GM19328 (cell line): Measurements from ENCODE around the gene STAB1.

Source experiments
- ATAC-seq: cut with Tn5 transposase; IDR thresholded peaks from one replicate; pipeline ENCODE4 v1.9.1; 2021; ENCODE audit warnings: mild to moderate bottlenecking, moderate library complexity; ENCODE audit not compliant: unreplicated experiment

Gene STAB1

DNA sequence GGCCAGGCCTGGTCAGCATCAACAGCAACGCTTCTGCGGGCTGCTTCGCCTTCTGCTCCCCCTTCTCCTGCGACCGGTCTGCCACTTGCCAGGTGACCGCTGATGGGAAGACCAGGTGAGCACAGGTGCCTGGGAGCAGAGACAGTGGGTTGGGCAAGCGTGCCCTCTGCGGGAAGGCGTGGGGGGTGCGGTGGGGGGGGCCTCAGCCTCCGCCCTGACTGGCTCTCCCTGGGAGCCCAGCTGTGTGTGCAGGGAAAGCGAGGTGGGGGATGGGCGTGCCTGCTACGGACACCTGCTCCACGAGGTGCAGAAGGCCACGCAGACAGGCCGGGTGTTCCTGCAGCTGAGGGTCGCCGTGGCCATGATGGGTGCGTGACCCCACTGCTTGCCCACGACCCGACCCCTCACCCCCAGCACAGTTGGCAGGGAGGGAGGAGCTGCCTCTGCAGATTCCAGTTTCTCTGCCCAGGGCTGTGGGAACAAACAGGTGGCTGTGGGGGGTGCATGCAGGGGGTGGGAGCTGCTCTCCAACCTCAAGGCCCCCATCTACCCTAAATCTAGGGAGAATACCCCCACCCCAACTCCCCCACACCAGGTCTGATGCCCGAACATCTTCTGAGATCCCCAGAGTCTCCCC lies 8.8 kb downstream of the STAB1 start:
- ATAC-seq = no peak

DNA sequence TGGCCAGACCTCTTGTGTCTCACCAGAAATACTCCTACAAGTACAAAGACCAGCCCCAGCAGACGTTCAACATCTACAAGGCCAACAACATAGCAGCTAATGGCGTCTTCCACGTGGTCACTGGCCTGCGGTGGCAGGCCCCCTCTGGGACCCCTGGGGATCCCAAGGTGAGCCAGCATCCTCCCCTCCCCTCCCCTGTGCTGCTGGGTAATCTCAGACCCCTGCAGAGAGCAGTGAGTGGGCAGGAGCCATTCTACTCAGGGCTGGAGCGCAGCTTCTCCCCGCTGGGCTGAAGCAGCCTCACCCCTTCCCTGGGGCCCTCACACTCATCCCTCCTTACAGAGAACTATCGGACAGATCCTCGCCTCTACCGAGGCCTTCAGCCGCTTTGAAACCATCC lies 9.8 kb downstream of the STAB1 start:
- no peak for ATAC-seq

DNA sequence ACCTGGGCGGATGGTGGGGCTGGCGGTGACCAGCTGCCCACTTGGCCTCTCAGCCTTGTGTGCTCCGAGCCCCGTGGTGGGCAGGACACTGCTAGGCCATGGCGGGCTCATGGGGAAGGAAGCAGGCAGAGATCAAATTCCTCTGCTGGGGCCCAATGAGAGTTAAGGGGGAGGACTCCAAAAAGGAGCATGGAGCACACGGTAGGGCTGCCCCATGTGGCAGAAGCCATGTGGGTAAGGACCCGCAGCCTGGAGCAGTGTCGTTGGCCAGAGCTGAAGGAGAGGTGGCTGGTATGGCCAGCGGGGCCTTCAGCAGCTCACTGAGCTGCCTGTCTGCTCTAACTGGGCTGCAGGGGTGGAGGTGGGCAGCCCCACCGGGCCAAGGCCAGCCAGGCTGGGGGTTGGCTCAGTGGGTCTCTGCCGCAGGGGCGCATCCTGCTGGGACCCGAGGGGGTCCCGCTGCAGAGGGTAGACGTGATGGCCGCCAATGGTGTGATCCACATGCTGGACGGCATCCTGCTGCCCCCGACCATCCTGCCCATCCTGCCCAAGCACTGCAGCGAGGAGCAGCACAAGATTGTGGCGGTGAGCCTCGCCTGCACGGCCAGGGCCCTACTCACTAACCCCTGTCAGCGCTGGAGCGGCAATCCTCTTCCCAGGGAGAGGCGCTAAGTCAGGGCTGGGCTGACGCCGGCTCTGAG lies 11.3 kb downstream of the STAB1 start:
- ATAC-seq = no peak

DNA sequence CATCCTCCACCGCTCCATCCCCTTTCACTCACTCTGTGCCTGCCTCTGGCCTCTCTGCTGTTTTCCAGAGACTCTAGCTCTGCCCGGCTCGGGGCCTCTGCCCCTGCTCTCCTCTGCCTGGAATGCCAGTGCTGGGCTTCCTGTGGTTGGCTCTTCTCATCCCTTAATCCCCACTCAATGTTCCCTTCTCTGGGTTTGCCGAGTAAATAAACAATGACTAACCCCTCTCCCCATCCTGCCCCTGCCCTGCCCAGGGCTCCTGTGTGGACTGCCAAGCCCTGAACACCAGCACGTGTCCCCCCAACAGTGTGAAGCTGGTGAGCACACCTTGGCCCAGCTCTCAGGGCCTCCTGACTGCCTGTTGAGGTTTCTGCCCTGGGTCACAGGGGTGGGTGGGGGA lies 12.2 kb downstream of the STAB1 start:
- no peak for ATAC-seq

DNA sequence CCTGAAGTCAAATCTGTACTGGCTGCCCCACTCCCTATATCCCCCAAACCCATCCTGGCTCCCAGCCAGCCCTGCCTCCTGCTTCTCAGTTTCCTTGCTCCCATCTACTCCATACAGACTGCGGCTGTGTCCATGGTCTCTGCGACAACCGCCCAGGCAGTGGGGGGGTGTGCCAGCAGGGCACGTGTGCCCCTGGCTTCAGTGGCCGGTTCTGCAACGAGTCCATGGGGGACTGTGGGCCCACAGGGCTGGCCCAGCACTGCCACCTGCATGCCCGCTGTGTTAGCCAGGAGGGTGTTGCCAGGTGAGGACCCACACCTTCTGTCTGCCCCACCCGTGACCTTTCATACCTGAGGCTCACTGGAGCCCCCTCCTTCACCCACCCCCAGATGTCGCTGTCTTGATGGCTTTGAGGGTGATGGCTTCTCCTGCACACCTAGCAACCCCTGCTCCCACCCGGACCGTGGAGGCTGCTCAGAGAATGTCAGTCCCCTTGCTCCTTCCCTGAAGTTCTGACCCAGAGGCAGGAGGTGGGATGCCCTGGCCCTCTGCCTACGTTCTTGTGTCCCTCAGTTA lies 14.7 kb downstream of the STAB1 start:
- ATAC-seq = no peak

DNA sequence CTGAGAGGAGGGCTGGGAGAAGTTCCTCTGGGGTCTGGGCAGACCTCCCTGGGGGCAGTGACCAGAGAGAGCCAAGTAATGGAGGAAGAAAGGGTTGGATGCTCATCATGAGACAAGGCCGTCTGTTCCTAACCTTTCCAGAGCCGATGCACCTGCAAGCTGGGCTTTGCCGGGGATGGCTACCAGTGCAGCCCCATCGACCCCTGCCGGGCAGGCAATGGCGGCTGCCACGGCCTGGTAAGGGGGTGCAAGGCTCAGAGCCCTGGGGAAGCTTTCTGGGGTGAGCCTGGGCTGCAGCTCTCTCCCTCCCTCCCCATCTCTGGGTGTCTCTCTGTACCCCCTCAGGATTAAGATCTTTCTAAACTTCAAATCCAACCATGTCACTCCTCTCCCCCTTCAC lies 16.4 kb downstream of the STAB1 start:
- no peak for ATAC-seq

DNA sequence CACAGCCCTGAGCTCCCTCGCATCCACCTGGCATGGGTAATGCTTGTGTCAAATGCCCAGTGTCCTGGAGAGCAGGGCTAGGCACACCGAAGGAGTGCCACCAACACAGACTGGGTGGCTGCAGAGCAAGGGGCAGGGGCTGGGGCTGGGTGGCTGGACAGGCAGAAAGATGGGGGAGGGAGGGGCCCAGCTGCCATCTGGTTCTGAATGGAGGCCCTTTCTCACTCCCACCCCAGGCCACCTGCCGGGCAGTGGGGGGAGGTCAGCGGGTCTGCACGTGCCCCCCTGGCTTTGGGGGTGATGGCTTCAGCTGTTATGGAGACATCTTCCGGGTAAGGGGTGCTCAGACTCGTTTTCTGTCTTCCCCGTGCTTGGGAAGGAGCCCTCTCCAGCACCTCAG lies 17.0 kb downstream of the STAB1 start:
- ATAC-seq = no peak

DNA sequence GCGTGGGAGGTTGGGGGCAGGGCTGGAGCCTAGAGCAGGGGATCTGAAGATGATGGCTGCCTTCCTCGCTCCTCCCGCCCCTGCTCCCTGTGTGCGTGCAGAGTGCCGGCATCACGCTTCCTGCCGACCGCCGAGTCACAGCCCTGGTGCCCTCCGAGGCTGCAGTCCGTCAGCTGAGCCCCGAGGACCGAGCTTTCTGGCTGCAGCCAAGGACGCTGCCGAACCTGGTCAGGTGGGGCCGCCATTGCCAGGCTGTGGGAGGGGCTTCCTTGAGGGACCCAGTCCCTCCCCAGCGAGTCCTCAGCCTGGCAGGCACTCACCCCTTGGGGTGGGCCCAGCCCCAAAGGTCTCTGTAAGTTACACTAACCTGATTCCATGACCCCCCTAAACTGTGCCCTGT lies 17.6 kb downstream of the STAB1 start:
- no peak for ATAC-seq

DNA sequence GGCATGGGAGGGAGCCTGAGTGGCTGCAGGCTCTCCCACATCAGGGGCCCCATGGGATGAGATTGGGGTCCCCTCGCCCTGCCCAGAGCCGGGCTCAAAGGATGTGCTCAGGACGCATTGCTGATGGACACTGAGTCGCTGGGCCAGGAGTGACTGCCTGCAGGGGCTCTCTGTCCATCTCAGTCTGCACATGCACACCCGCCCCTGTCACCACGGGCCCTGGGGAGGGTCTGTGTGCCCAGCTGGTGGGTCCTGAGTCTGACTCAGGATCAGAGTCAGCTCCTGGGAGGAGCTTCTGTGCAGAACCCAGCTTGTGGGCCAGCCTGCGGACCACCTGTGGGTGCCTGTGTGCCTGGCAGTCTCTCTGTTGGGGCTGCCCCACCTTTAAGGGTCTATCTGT lies 18.1 kb downstream of the STAB1 start:
- ATAC-seq = no peak

DNA sequence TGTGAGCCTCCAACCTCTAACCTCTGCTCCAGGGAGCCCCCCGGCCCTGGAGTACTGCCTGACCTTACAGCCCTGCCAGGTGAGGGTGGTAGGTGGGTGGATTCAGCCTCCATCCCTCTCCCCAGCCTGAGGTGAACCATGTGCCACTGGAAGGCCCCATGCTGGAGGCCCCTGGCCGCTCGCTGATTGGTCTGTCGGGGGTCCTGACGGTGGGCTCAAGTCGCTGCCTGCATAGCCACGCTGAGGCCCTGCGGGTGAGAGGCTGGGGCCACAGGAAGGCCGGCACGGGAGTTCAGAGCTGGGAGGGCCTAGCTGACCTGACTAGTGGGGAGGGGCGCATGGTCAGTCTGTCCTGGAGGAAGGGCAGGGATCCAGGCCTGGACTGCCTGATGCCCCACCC lies 19.4 kb downstream of the STAB1 start:
- ATAC-seq = no peak

DNA sequence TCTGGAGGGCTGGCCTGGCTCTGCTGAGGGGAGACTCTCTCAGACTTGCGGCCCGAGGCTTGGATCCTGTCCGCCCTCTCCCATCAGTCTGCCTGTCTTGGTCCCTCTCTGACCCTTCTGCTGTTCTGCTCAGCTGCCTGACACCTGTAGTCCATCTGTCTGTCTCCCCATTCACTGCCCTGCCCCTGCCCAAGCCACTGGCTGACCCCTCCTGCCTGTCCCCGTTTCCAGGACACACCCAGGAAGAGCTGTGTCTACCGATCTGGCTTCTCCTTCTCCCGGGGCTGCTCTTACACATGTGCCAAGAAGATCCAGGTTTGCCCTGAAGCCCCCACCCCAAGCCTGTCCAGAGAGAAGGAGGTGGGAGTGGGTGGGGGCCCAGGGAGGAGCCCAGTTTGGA lies 20.1 kb downstream of the STAB1 start:
- ATAC-seq = no peak

DNA sequence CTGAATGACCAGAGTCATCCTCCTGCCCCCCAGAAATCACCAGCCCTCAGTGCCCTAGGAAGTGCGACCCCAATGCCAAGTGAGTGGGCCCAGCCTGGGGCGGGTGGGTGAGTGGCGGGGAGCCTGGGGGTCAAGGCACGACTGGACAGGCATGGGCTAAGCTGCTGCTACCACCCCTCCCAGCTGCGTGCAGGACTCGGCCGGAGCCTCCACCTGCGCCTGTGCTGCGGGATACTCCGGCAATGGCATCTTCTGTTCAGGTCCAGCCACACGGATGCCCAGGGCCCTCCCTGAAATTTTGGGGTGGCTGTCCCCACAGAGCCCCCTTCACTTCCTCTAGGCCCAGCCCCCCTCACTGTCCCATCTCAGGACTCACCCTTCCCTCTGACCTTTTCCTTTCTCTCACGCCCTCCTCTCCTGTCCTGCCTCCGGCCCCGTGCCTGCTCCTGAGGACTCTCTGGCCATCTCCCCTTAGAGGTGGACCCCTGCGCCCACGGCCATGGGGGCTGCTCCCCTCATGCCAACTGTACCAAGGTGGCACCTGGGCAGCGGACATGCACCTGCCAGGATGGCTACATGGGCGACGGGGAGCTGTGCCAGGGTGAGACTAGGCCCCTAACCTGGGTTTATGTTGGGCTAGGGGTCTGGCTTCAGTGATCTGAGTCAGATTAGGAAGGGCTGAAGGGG lies 21.5 kb downstream of the STAB1 start:
- no peak for ATAC-seq

DNA sequence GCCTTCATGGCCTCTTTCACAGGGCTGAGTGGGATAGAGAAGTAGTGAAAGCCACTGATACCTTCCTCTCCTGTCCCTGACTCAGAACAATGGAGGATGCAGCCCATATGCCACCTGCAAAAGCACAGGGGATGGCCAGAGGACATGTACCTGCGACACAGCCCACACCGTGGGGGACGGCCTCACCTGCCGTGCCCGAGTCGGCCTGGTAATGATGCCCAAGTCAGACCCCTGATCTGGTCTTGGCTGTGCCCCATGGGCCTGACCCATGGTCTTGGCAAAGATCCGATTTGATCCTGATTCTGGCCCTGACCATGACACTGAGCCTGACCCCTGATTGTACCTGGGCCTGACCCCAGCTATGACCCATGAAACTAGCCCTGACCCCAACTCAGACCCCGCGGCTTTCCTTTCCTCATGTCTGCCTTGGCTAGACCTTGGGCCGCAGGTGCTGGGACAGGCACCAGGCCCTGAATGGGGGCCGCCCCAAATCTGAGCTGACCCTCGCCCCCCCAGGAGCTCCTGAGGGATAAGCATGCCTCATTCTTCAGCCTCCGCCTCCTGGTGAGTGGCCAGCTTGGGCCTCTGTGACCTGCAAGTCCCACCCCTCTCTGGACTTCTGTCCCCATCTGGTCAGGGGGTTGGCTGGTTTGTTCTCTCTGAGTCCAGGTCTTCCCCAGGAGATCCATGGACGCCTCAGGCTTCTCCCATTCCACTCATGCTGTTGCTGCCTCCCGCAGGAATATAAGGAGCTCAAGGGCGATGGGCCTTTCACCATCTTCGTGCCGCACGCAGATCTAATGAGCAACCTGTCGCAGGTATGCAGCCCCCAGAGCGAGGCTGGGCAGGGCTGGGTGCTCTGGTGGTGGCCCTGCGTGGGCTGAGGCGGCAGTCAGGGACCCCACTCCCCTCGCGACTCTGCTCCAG lies 22.9 kb downstream of the STAB1 start:
- ATAC-seq = no peak

DNA sequence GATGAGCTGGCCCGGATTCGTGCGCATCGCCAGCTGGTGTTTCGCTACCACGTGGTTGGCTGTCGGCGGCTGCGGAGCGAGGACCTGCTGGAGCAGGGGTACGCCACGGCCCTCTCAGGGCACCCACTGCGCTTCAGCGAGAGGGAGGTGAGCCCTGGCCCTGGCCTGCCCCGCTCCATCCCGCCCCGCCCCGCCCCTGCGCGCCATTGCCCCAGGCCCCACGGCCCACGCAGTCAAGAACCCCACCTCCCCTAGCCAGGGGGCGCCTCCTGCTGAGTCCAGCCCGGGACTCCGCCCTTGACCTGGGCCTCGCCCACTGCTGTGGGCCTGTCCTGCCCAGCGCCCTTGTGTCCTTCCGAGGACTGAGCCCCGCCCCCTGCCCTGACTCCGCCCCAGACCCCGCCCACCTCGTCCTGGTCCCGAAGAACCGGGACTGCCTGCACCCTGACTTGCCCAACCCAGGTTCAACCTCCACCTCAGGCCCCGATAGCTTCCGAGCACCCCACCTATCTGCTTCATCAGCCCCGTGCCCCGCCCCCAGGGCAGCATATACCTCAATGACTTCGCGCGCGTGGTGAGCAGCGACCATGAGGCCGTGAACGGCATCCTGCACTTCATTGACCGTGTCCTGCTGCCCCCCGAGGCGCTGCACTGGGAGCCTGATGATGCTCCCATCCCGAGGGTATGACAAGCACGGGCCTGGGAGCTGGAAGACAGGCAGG lies 23.7 kb downstream of the STAB1 start:
- no peak for ATAC-seq

DNA sequence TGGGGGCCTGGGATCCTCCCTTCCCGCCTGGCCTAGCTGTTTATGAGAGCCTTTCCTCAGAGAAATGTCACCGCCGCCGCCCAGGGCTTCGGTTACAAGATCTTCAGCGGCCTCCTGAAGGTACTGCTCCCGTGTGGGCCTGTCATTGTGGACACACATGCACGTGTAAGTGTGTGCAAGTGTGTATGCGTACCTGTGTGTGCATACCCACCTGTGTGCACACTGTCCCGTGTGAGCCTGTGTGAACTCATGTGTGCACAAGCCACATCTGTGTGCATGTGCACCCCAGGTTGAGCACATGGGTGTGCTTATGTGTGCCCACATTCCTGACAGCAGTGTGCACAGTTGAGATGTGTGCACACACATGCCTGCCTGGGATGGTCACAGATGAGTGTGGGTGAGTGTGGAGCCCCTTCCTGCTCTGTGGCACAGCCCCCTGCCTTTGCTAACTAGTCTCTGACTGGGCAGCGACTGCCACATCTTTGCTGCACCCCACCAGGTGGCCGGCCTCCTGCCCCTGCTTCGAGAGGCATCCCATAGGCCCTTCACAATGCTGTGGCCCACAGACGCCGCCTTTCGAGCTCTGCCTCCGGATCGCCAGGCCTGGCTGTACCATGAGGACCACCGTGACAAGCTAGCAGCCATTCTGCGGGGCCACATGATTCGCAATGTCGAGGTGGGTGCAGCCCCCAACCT lies 24.5 kb downstream of the STAB1 start:
- no peak for ATAC-seq

DNA sequence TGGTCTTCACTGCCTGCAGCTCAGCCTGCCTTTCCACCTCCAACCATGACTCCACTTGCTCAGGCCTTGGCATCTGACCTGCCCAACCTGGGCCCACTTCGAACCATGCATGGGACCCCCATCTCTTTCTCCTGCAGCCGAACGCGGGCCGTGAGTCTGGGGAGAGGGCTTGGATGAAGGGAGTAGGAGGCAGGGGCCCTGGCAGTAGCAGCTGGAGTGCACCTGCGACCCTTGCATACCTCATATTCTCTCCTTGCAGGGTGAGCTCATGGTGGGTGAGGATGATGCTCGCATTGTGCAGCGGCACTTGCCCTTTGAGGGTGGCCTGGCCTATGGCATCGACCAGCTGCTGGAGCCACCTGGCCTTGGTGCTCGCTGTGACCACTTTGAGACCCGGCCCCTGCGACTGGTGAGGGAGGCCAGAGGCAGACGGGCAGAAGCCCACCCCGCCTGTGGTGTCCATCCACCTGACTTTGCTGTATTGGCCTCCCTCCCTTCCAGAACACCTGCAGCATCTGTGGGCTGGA lies 25.1 kb downstream of the STAB1 start:
- ATAC-seq = no peak

DNA sequence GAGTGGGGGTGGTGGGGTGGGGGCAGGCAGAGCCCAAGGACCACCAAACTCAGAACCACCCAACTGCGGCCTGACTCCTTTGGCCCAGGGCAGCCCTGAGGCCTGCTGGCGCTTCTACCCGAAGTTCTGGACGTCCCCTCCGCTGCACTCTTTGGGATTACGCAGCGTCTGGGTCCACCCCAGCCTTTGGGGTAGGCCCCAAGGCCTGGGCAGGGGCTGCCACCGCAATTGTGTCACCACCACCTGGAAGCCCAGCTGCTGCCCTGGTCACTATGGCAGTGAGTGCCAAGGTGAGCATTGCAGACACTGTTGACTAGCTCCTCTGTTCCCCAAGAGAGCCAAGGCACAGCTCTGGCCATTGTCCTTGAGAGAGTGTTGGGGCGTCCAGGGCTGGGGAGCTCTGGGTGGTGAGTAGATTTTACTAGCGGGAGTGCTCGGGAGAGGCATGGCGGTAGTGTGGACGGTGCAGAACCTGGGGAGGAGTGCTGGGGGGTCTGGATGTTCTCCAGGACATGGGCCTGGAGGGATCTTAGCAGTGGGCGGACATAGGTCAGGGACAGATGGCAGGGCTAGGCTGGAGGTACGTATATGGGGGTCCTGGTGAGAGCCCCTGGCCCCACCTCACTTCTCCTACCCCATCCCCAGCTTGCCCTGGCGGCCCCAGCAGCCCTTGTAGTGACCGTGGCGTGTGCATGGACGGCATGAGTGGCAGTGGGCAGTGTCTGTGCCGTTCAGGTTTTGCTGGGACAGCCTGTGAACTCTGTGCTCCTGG lies 25.8 kb downstream of the STAB1 start:
- ATAC-seq = no peak

DNA sequence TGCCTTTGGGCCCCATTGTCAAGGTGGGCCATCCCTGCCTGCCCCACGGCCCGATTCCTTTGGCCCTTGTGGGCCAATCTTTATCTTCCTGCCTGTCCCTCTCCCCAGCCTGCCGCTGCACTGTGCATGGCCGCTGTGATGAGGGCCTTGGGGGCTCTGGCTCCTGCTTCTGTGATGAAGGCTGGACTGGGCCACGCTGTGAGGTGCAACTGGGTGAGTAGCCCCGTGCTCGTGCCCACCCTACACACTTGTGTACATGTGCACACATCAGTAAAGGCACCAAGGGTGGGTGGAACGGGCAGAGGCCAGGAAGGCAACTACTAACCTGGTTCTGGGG lies 26.3 kb downstream of the STAB1 start:
- no peak for ATAC-seq
